NT2/D1 (cell line): ENCODE measurements around the gene STK35.
"Not testable (repeated sequence)": the region's sequence is repeated elsewhere in the genome, so short reads cannot be mapped to it uniquely, and the experiment has no call there.

Experiments used
- DNase-seq: peaks from one replicate; pipeline ENCODE4 v3.0.0-alpha.2; 2011; ENCODE audit warnings: low read depth, low spot score
- H3K27me3 ChIP-seq: 2 replicates; pipeline ENCODE4 v1.6.0; 2011; ENCODE audit warnings: mild to moderate bottlenecking; ENCODE audit not compliant: insufficient read length, insufficient read depth
- H3K36me3 ChIP-seq: 2 replicates; pipeline ENCODE4 v1.6.1; 2011; ENCODE audit warnings: mild to moderate bottlenecking, low read length, mixed read lengths; ENCODE audit not compliant: insufficient read depth, insufficient read length
- H3K4me1 ChIP-seq: 2 replicates; pipeline ENCODE4 v1.5.1; 2011; ENCODE audit not compliant: insufficient read depth, insufficient read length
- H3K4me3 ChIP-seq: 2 replicates; pipeline ENCODE4 v1.5.1; 2011; ENCODE audit warnings: low read depth; ENCODE audit not compliant: insufficient read length
- H3K9ac ChIP-seq: 2 replicates; pipeline ENCODE4 v1.6.0; 2011; ENCODE audit warnings: low read depth; ENCODE audit not compliant: insufficient read length
- H3K9me3 ChIP-seq: 2 replicates; pipeline ENCODE4 v1.5.1; 2011; ENCODE audit warnings: mild to moderate bottlenecking, low read length; ENCODE audit not compliant: insufficient read depth
- SUZ12 ChIP-seq: IDR thresholded peaks from 2 replicates; pipeline ENCODE4 v1.6.1; 2011; ENCODE audit not compliant: insufficient read length, insufficient read depth; ENCODE audit errors: extremely low read depth
- YY1 ChIP-seq: IDR thresholded peaks from 2 replicates; pipeline ENCODE4 v1.6.1; 2011; ENCODE audit not compliant: insufficient read length, insufficient read depth
- ZNF274 ChIP-seq: IDR thresholded peaks from 2 replicates; pipeline ENCODE4 v1.6.1; 2011; ENCODE audit warnings: mild to moderate bottlenecking, low read depth, low read length

Gene STK35

DNA sequence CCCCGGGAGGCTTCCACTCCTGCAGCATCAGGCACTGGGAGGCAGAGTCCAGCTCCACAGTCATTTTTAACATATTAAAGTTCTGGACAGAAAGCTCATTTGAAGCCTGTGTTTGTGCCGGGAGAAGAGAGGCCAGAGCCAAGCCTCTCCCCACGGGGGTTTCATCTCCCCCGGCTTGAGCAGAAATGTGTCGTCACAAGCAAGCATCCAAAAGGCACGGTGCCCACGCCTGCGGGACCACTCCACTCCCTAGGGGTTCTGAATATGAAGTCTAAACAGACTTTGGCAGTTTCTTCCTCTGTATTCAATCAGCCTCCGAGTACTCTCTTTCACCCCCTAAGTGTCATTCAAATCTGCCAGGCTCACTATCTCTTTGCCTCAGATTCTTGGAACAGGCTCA is 75.3 kb downstream of the STK35 start:
- H3K27me3 ChIP-seq = peaks cover 6% of the 10 kb centered on the region
- TF ChIP-seq SUZ12 (no peak), ZNF274 (no peak), YY1 (no peak)
- no peaks in the 10 kb centered on the region for H3K4me1 ChIP-seq
- no peak overlapping the region for H3K4me3 ChIP-seq
- no peak for DNase-seq
- H3K9ac ChIP-seq = no peak overlapping the region
- no peaks in the 10 kb centered on the region for H3K9me3 ChIP-seq
- H3K36me3 ChIP-seq = no peaks in the 10 kb centered on the region

DNA sequence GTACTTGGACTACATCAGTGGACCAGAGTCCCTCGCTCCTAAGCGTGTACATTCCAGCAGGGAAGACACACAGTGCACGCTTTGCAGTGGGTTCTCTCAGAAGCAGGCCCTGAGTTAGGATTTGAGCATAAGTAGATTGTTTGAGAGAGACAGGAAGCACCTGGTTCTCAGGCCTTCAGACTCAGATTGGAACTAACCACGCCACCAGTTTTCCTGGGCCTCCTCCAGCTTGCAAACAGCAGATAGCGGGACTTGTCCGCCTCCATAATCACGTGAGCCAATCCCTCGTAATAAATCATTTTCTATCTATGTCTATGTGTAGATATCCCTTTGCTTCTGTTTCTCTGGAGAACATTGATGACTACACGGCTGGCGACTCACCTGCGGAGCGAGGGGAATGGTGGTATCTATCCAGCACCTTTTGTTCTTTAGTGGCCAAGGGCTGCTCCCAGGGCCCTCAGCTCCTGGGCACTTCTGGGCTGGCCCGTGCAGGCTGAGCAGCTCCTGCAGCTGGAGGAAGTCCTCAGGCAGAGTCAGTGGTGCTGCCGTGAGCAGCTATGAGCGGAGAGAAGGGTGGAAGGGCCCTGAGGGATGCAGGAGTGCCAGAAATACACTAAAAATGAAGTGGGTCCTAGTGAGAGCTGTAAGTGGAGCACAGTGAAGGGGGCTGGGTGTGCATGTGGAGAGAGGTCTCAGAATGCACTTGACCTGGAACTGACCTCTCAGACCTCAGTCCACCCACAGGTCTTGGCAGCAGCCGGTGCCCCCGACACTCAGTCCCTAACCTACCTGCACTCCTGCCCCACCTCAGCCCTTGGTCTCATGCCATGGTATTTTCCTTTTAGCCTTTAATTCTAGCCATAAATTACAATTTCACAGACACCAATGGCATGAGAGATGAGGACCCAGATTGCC is 76.9 kb downstream of the STK35 start:
- H3K27me3 ChIP-seq = peaks cover 6% of the 10 kb centered on the region
- DNase-seq = no peak
- no peaks in the 10 kb centered on the region for H3K9me3 ChIP-seq
- H3K4me1 ChIP-seq = no peaks in the 10 kb centered on the region
- no peaks in the 10 kb centered on the region for H3K36me3 ChIP-seq
- TF ChIP-seq SUZ12 (no peak), ZNF274 (no peak), YY1 (no peak)
- no peak overlapping the region for H3K9ac ChIP-seq
- no peak overlapping the region for H3K4me3 ChIP-seq

- Histone ChIP-seq H3K36me3 (no peaks in the 10 kb centered on the region), H3K9me3 (no peaks in the 10 kb centered on the region), H3K4me1 (no peaks in the 10 kb centered on the region), H3K4me3 (no peak overlapping the region), H3K27me3 (peaks cover 2% of the 10 kb centered on the region), H3K9ac (no peak overlapping the region)
- TF ChIP-seq SUZ12 (no peak), ZNF274 (no peak), YY1 (no peak)
- no peak for DNase-seq
Measured at GRCh38 chr20:2179233-2179580, 77.6 kb downstream of the STK35 start.

DNA sequence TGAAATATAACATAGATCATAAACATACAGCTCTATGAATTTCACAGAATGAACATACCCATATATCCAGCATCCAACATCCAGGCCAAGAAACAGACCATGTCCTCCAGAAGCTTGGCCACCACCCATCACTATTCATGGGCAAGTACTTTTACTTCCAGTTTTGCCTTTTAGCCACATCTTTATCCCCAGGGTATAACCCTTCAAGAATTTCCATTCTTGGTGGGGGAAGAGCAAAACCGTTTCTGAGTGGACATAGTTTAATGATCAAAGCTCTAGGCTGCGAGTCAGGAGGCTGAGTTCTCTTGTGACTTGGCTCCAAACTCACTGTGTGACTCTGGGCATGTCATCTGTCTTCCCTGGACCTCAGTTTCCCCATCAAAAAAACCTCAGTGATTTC is 78.3 kb downstream of the STK35 start:
- Histone ChIP-seq H3K9me3 (no peaks in the 10 kb centered on the region), H3K4me1 (no peaks in the 10 kb centered on the region), H3K36me3 (no peaks in the 10 kb centered on the region), H3K4me3 (no peak overlapping the region), H3K27me3 (no peaks in the 10 kb centered on the region), H3K9ac (no peak overlapping the region)
- TF ChIP-seq YY1 (no peak), SUZ12 (no peak), ZNF274 (no peak)
- no peak for DNase-seq

DNA sequence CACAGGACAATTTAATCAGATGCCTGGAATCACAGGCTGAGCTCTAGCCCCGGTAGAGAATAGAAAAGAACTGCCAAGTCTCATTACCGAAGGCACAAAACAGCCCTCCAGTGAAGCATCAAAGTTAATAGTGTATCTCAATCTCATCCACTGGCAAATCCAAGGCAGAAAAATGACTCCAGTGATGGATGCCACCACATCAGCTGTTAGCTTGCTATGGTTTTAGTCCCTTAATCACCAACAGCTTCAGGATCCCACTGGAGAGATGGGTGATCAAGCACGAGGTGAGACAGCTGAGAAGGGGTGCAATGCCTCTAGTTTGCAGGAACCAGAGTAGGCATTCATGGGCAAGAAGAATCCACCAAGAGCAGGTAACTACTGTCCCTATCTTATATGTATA is 81.8 kb downstream of the STK35 start:
- no peaks in the 10 kb centered on the region for H3K27me3 ChIP-seq
- H3K9ac ChIP-seq = no peak overlapping the region
- no peak overlapping the region for H3K4me3 ChIP-seq
- 0 out of 2 replicates have a peak, but pooled peaks cover 14% of the 10 kb centered on the region for H3K9me3 ChIP-seq
- no peaks in the 10 kb centered on the region for H3K36me3 ChIP-seq
- no peak for TF ChIP-seq SUZ12
- no peak for TF ChIP-seq ZNF274
- no peak for TF ChIP-seq YY1
- H3K4me1 ChIP-seq = no peaks in the 10 kb centered on the region
- no peak for DNase-seq

- not testable (repeated sequence) for H3K4me3 ChIP-seq, DNase-seq, H3K9ac ChIP-seq, H3K36me3 ChIP-seq, H3K27me3 ChIP-seq, H3K4me1 ChIP-seq
- 0 out of 2 replicates have a peak, but pooled peaks cover 14% of the 10 kb centered on the region for H3K9me3 ChIP-seq
Measured at GRCh38 chr20:2184933-2185332, 83.3 kb downstream of the STK35 start.

DNA sequence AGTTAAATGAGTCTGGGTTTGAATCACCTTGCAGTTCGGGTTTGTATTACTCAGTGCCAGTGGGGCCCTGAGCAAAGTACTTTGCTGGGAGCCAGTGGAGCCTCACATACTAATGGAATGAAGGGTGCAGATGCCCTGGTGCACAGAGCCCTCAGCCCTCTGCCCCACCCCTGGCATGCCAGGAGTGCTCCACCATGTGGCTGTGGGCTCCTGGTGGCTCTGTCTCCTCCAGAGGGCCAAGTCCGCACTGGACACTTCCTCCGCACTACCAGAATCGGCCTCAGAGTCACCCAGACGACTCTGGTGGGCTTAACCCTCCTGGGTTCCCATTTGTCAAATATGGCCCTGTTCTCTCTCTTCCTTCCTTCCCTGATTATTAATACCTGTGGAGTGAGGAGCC is 94.0 kb downstream of the STK35 start:
- Histone ChIP-seq H3K9ac (no peak overlapping the region), H3K4me1 (peaks cover 2% of the 10 kb centered on the region), H3K9me3 (no peaks in the 10 kb centered on the region), H3K4me3 (no peak overlapping the region), H3K36me3 (no peaks in the 10 kb centered on the region), H3K27me3 (no peaks in the 10 kb centered on the region)
- TF ChIP-seq SUZ12 (no peak), YY1 (no peak), ZNF274 (no peak)
- DNase-seq = no peak
